Measurements from ENCODE around the gene RAB11FIP3. TPM values are rescaled to one million over a fixed set of nuclear protein-coding genes. Genes with fewer than 3 reads are reported as not detected.

The RAB11FIP3 gene
- total and polyA plus RNA-seq, 2 of the 13 experiments (the other 11 are each of a cell fraction or from before 2014, with no cell fraction given), result 34.3 to 57.6 TPM

GRCh38 chr16:441447-441846, 16.0 kb downstream of the RAB11FIP3 start:
- no peak overlapping the region for H3K9ac ChIP-seq (ENCODE audit: insufficient read depth, low read depth, low read length)
- H3K4me1 ChIP-seq (ENCODE audit: insufficient read depth, low read length), result no peaks in the 10 kb centered on the region
- intact Hi-C loops (cut with micrococcal nuclease; ENCODE audit: unreplicated experiment), result no loop called here
- peaks cover 2 to 29% of the 10 kb centered on the region in 2 experiments; a peak in 3 of 5 replicates for H3K36me3 ChIP-seq (replicated peaks in 1 of 2; ENCODE audit: control insufficient read depth in 1 of 2, insufficient read depth in 2 of 2, low read length in 2 of 2)
- no TSS peak for BruUV-seq (replicated peaks)
- H3K79me2 ChIP-seq (ENCODE audit: insufficient read depth, low read length), result peaks cover 52% of the 10 kb centered on the region
- TF ChIP-seq ZNF644 (CRISPR knock-in tag; IDR thresholded peaks at IDR 0.05; ENCODE audit: low read depth), result no peak
- TF ChIP-seq KDM3A (CRISPR knock-in tag; IDR thresholded peaks at IDR 0.05; ENCODE audit: low read depth), result no peak
- no peak for TF ChIP-seq ZNF737 (CRISPR knock-in tag; IDR thresholded peaks at IDR 0.05; ENCODE audit: borderline replicate concordance)
- no peak for TF ChIP-seq CC2D1A (CRISPR knock-in tag; IDR thresholded peaks at IDR 0.05)
- no peak for TF ChIP-seq HNF1A (IDR thresholded peaks at IDR 0.05; ENCODE audit: low read depth)
- no peak for TF ChIP-seq HNF1A (CRISPR knock-in tag; IDR thresholded peaks at IDR 0.05; ENCODE audit: borderline replicate concordance)
- no peak for TF ChIP-seq ZNF747 (CRISPR knock-in tag; IDR thresholded peaks at IDR 0.05; ENCODE audit: borderline replicate concordance)
- TF ChIP-seq ZNF501 (CRISPR knock-in tag; IDR thresholded peaks at IDR 0.05), result no peak
- TF ChIP-seq LCORL (IDR thresholded peaks at IDR 0.05), result no peak
- no peak for TF ChIP-seq LCORL (CRISPR knock-in tag; IDR thresholded peaks at IDR 0.05)
- TF ChIP-seq IKZF5 (CRISPR knock-in tag; IDR thresholded peaks at IDR 0.05), result no peak
- no peak for TF ChIP-seq KDM1A (CRISPR knock-in tag; IDR thresholded peaks at IDR 0.05)
- no peak for TF ChIP-seq ZNF282 (IDR thresholded peaks at IDR 0.05; ENCODE audit: partially characterized antibody)
- TF ChIP-seq FOXA3 (CRISPR knock-in tag; IDR thresholded peaks at IDR 0.05), result no peak
- no peak for TF ChIP-seq ZMYM4 (CRISPR knock-in tag; IDR thresholded peaks at IDR 0.05)
- no peak for TF ChIP-seq CREBL2 (CRISPR knock-in tag; IDR thresholded peaks at IDR 0.05; ENCODE audit: borderline replicate concordance)
- no peak for TF ChIP-seq ZFP82 (CRISPR knock-in tag; IDR thresholded peaks at IDR 0.05; ENCODE audit: borderline replicate concordance)
- FAIRE-seq, result no peak
- no peak overlapping the region for H2AFZ ChIP-seq (ENCODE audit: low read length)
- no peak for DNase-seq (ENCODE audit: low spot score)
- H3K27me3 ChIP-seq (ENCODE audit: control insufficient read depth in 1 of 2, insufficient read depth in 2 of 2, low read length in 2 of 2), result no peaks in the 10 kb centered on the region
- H3K4me3 ChIP-seq (replicated peaks in 1 of 3; ENCODE audit: insufficient read depth in 1 of 3, low read depth in 2 of 3, low read length in 3 of 3), result no peak overlapping the region
- ChIA-PET POLR2A (no interaction called here), CTCF (ENCODE audit: low intra/inter-chr PET ratio, low total read pairs) (no interaction called here)
- H4K20me1 ChIP-seq (ENCODE audit: insufficient read depth, low read length), result 0 out of 2 replicates have a peak, but pooled peaks cover 5% of the 10 kb centered on the region
- H3K27ac ChIP-seq (ENCODE audit: extremely low read length, insufficient read depth, low read length), result no peak overlapping the region
- ATAC-seq, result no peak
- in situ Hi-C loops (cut with HindIII; ENCODE audit: extremely low pct_ligation_motif_present, low pct_unique_long_range_greater_than_20kb), result no loop called here
- WGBS (ENCODE audit: low lambda C conversion rate), result 99% methylated on average over 6 of the region's 6 CpGs
- no peak overlapping the region for H3K4me2 ChIP-seq (ENCODE audit: low read depth, low read length)
- no peaks in the 10 kb centered on the region for H3K9me3 ChIP-seq (ENCODE audit: low read length)
